Heart left ventricle (tissue), 16 donors: ENCODE measurements around the gene IFT25. TPM values are rescaled to one million over a fixed set of nuclear protein-coding genes. Genes with fewer than 3 reads are reported as not detected.
A peak's percentile ranks its signal among the peaks of the same experiment; 100 is the strongest.

Experiments
- ATAC-seq, 4 donors: fragments of 200-7000 bp; cut with Tn5 transposase; one replicate each; pipeline ENCODE4 v1.9.1; 2020 to 2022; ENCODE audit warnings: moderate library complexity in 4 of 4, mild to moderate bottlenecking in 3 of 4, moderate number of reproducible peaks in 1 of 4
- DNase-seq, 5 donors: peaks; one replicate each; pipeline ENCODE4 v3.0.0-alpha.2; 2020
- H3K27ac ChIP-seq, 12 donors: fragments of 200-600 bp; sonication (generic) in 4 of 12; one replicate each; pipeline versions ENCODE4 v1.5.0 to v1.8.0; 2016 to 2022; ENCODE audit warnings: mild to moderate bottlenecking in 2 of 12
- H3K27me3 ChIP-seq, 9 donors: fragments of 200-600 bp; sonication (generic) in 2 of 9; one replicate each; pipeline versions ENCODE4 v1.5.1 to v1.8.0; 2016 to 2022; ENCODE audit warnings: mild to moderate bottlenecking in 3 of 9
- H3K36me3 ChIP-seq, 9 donors: fragments of 200-600 bp; sonication (generic) in 2 of 9; one replicate each; pipeline versions ENCODE4 v1.5.0 to v1.8.0; 2018 to 2022; ENCODE audit warnings: mild to moderate bottlenecking in 2 of 9
- H3K4me1 ChIP-seq, 12 donors: fragments of 200-600 bp; sonication (generic) in 4 of 12; one replicate each; pipeline versions ENCODE4 v1.5.0 to v1.8.0; 2016 to 2022; ENCODE audit warnings: mild to moderate bottlenecking in 3 of 12
- H3K4me3 ChIP-seq, 12 donors: fragments of 200-600 bp; sonication (generic) in 4 of 12; one replicate each; pipeline versions ENCODE4 v1.5.0 to v1.8.0; 2017 to 2022; ENCODE audit warnings: mild to moderate bottlenecking in 9 of 12, moderate library complexity in 4 of 12
- H3K9me3 ChIP-seq, 12 donors: fragments of 200-600 bp; sonication (generic) in 4 of 12; one replicate each; pipeline versions ENCODE4 v1.5.0 to v1.8.0; 2016 to 2022; ENCODE audit warnings: mild to moderate bottlenecking in 1 of 12
- CTCF ChIP-seq, 12 donors: fragments of 200-600 bp; sonication (generic) in 4 of 12; IDR thresholded peaks; one replicate each; pipeline versions ENCODE4 v1.5.0 to v1.8.0; 2018 to 2022; ENCODE audit warnings: antibody characterized with exemption in 12 of 12, mild to moderate bottlenecking in 5 of 12
- POLR2A ChIP-seq, 2 donors: fragments of 450-650 bp; IDR thresholded peaks; one replicate each; pipeline ENCODE4 v1.6.1; 2017; ENCODE audit warnings: antibody characterized with exemption in 2 of 2, mild to moderate bottlenecking in 2 of 2, moderate library complexity in 2 of 2
- WGBS, 4 donors: extraction: QIAGEN DNeasy Blood & Tissue Kit in 2 of 4; methylation state at CpG; one replicate each; pipeline versions ENCODE4 v1.1.5 to v1.1.7; 2013 to 2018; 5-methylcytosine and 5-hydroxymethylcytosine counted together
- intact Hi-C, 10 donors: fragments of 100-400 bp; cut with DNase I; formaldehyde crosslinking; loops; one replicate each; pipeline versions ENCODE4 v1.11.1 to v1.14.2; 2022
- polyA plus RNA-seq, 2 donors: library from polyadenylated mRNA; stranded (reverse); fragments of 200-250 nt; gene quantifications; one replicate each; pipeline ENCODE4 v1.2.3, GENCODE V29; 2013
- total RNA-seq, 9 donors: library from RNA; depleted of rRNA in 2 of 9; stranded (reverse); fragments of >200 nt in 2 of 9; fragmentation: NEBNext Ultra II Directional in 3 of 9; extraction: Animal tissue kit (Norgen Biotek cat#: 25700) in 3 of 9; gene quantifications; one replicate each; pipeline versions ENCODE4 v1.1.0 to v1.2.4, GENCODE V29; 2016 to 2023
- donor health status: ischemic (EF 13 %, LVEDD 7.1; RV severe dilation, severe dysfunction).
- donor health status: healthy with polysubstance abuse.
- donor health status: DM: no; HTN: yes; CAD: no.
- donor health status: DM: no; HTN: no; CAD: no.
- donor health status: ischemic (EF 25% LVEDD 6.9; RV normal size, moderate dysfunction).
- donor health status: ischemic (EF 25% LVEDD 5.7; RV mildly dilated, moderate dysfunction).
- donor health status: healthy.
- donor health status: DM: yes; HTN: yes; CAD: no.
- donor health status: ischemic (EF 35%, LVEDD 5.7; RV mildly dilated, moderate dysfunction).
- donor health status: nonischemic (EF 11% LVEDD 7.7; RV severe dilation, severe dysfunction).
- donor health status: DM: yes; HTN: yes; CAD: no.
- donor health status: PGD.
- donor health status: ischemic (EF 29% LVEDD 5.4; RV normal size, mild dysfunction).
- donor health status: nonischemic (EF 23%, LVEDD 6.1; RV moderate dilation, normal function).

IFT25 gene
- total and polyA plus RNA-seq, 11 donors: 6.5 to 17.6 (median 11.6) TPM

- H3K36me3 ChIP-seq: no peaks in the 10 kb centered on the region
- peaks cover 0 to 12% (median 5%) of the 10 kb centered on the region in 12 donors for H3K4me1 ChIP-seq
- 87 to 96% (median 95%) methylated on average over 3 of the region's 3 CpGs for WGBS, 4 donors
- no peak for ATAC-seq
- H3K4me3 ChIP-seq: no peak overlapping the region
- H3K9me3 ChIP-seq: no peaks in the 10 kb centered on the region
- DNase-seq: no peak
- no peaks in the 10 kb centered on the region for H3K27me3 ChIP-seq
- no peak for TF ChIP-seq POLR2A (IDR thresholded peaks at IDR 0.05)
- no peak for TF ChIP-seq CTCF (IDR thresholded peaks at IDR 0.05)
- intact Hi-C loops: no loop called here
- H3K27ac ChIP-seq: no peak overlapping the region
These were observed 41.0 kb upstream of the IFT25 start for GRCh38 chr1:53986458-53986857.

DNA sequence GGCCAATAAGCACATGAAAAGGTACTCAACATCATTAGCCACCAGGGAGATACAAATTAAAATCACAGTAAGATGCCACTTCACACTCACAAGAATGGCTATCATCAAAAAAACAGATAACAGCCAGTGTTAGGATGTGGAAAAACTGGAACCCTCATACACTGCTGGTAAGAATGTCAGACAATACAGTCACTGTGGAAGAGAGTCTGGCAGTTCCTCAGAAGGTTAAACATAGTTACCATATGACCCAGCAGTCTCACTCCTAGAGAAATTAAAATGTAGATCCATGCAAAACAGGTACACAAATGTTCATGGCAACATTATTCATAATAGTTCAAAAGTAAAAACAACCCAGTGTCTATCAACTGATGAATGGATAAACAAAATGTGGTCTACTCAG, 39.2 kb upstream of the IFT25 start:
- TF ChIP-seq POLR2A (IDR thresholded peaks at IDR 0.05) (no peak), CTCF (IDR thresholded peaks at IDR 0.05) (no peak)
- DNase-seq: no peak
- H3K4me3 ChIP-seq: no peak overlapping the region
- ATAC-seq: no peak
- no peaks in the 10 kb centered on the region for H3K36me3 ChIP-seq
- intact Hi-C loops: no loop called here
- peaks cover 0 to 12% (median 5%) of the 10 kb centered on the region in 12 donors for H3K4me1 ChIP-seq
- H3K27ac ChIP-seq: no peak overlapping the region
- no peaks in the 10 kb centered on the region for H3K27me3 ChIP-seq
- no peaks in the 10 kb centered on the region for H3K9me3 ChIP-seq

DNA sequence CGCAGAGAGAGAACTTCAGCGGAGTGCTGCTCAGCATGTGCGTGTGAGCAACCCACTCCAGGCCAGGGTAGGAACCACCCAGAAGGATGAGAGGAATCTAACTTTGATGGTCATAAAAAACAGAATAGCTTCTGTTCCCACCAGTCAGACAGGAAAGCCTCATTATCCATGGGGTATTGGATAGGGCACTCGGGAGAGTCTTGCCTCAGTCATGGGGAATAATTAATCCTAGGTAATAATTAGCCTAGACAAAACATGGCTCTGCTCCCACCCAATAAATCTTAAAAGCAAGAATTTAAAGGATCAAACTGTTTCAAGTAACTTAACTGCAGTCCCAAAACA, 37.2 kb upstream of the IFT25 start:
- Histone ChIP-seq H3K36me3 (no peaks in the 10 kb centered on the region), H3K4me3 (peak overlapping the region in 10 of 12 donors; percentile 20 to 56 (median 41)), H3K27me3 (no peaks in the 10 kb centered on the region), H3K9me3 (no peaks in the 10 kb centered on the region), H3K4me1 (peaks cover 0 to 12% (median 5%) of the 10 kb centered on the region in 12 donors), H3K27ac (no peak overlapping the region)
- no peak for DNase-seq
- 29 to 47% (median 35%) methylated on average over 4 of the region's 4 CpGs for WGBS, 4 donors
- ATAC-seq: no peak
- no peak for TF ChIP-seq POLR2A (IDR thresholded peaks at IDR 0.05)
- no peak for TF ChIP-seq CTCF (IDR thresholded peaks at IDR 0.05)
- intact Hi-C loops: no loop called here

DNA sequence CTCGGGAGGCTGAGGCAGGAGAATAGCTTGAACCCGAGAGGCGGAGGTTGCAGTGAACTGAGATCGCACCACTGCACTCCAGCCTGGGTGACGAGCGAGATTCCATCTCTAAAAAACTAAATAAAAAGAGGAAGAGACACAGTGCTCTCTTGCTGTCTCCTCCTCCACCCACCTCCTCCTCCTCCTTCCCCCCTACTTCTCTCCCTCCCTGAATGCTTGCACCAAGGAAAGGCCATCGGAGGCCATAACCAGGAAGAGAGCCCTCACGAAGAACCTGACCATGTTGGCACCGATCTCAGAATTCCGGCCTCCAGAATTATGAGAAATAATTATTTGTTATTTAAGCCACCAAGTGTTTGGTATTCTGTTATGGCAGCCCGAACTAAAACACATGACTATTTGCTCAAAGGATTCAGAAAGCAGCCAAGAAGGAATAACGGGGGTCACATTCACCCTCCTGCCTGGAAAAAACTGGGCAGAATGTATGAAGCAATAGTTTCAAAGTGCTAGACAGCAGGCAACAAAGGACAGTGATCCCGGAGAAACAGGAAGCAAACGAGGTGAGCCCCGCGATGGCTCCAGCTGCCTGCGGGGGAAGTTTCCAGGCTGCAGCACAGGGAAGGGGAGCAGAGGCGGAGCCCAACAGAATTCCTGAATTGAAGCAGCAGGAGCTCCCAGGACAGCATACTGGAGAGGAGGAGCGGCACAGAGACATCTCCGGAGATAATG, 36.7 kb upstream of the IFT25 start:
- Histone ChIP-seq H3K4me1 (peaks cover 0 to 12% (median 5%) of the 10 kb centered on the region in 12 donors), H3K9me3 (no peaks in the 10 kb centered on the region), H3K4me3 (peak overlapping the region in 10 of 12 donors; percentile 20 to 56 (median 41)), H3K27me3 (no peaks in the 10 kb centered on the region), H3K36me3 (no peaks in the 10 kb centered on the region), H3K27ac (peak overlapping the region in 4 of 12 donors; percentile 27 to 38 (median 28))
- ATAC-seq (peak; percentile 41 to 67 (median 54)), DNase-seq (peak in 3 of 5 donors; percentile 24 to 50 (median 44))
- TF ChIP-seq CTCF (IDR thresholded peaks at IDR 0.05): no peak
- TF ChIP-seq POLR2A (IDR thresholded peaks at IDR 0.05): no peak
- intact Hi-C loops: no loop called here
- WGBS, 4 donors: 40 to 48% (median 45%) methylated on average over 20 of the region's 20 CpGs
